ENCODE results near the gene DNALI1. TPM values are rescaled to one million over a fixed set of nuclear protein-coding genes. Genes with fewer than 3 reads are reported as not detected.

Gene DNALI1
- total and polyA plus RNA-seq, 2 of the 8 experiments (the other 6 are each of a cell fraction or from before 2014, with no cell fraction given), result 8.9 to 11.3 TPM

GRCh38 chr1:37605806-37606474, 49.2 kb downstream of the DNALI1 start:
- Histone ChIP-seq H3K4me3 (ENCODE audit: extremely low read depth in 1 of 4, insufficient read depth in 2 of 4, low read depth in 3 of 4, low read length in 4 of 4) (no peak overlapping the region), H3K18ac (ENCODE audit: extremely low read depth, low read length) (no peak overlapping the region), H2BK5ac (ENCODE audit: low read depth, low read length) (no peak overlapping the region), H2BK20ac (ENCODE audit: low read length) (no peak overlapping the region), H3K27ac (ENCODE audit: low read depth, low read length) (no peak overlapping the region), H3K79me1 (ENCODE audit: low read depth, low read length) (no peaks in the 10 kb centered on the region), H4K5ac (ENCODE audit: insufficient read length, low read depth, low read length) (no peak overlapping the region), H2BK15ac (ENCODE audit: low read length) (no peak overlapping the region), H2BK12ac (ENCODE audit: low read depth, low read length) (no peak overlapping the region), H4K91ac (replicated peaks; ENCODE audit: insufficient read length, low read length) (no peak overlapping the region), H3K23ac (ENCODE audit: insufficient read length) (no peak overlapping the region), H3K9ac (replicated peaks in 1 of 4; ENCODE audit: extremely low read depth in 1 of 4, low read depth in 3 of 4, low read length in 3 of 4) (no peak overlapping the region), H3K9me3 (ENCODE audit: insufficient read depth in 2 of 2, low read depth in 1 of 2, low read length in 1 of 2) (no peaks in the 10 kb centered on the region), H3K4me1 (replicated peaks in 1 of 4; ENCODE audit: control insufficient read depth in 3 of 4, insufficient read depth in 4 of 4, low read length in 3 of 4) (no peaks in the 10 kb centered on the region), H3K23me2 (ENCODE audit: low read depth, low read length) (no peaks in the 10 kb centered on the region; the same call in 1 of the 2 replicates), H3K4me2 (ENCODE audit: insufficient read depth in 1 of 2, low read depth in 2 of 2, low read length in 2 of 2) (no peak overlapping the region), H4K8ac (ENCODE audit: extremely low read depth, insufficient read depth, low read length) (no peak overlapping the region), H2AK5ac (ENCODE audit: low read depth, low read length) (no peak overlapping the region), H4K20me1 (replicated peaks in 1 of 2; ENCODE audit: control insufficient read depth in 1 of 2, insufficient read depth in 2 of 2, low read length in 2 of 2) (no peaks in the 10 kb centered on the region), H3K27me3 (replicated peaks in 1 of 4; ENCODE audit: control insufficient read depth in 3 of 4, extremely low read depth in 1 of 4, insufficient read depth in 3 of 4, low read length in 3 of 4) (peaks cover 0 to 13% (median 9%) of the 10 kb centered on the region in 4 experiments; a peak in 4 of 7 replicates), H3K4ac (replicated peaks; ENCODE audit: insufficient read length, low read depth, low read length) (no peak overlapping the region), H3K79me2 (ENCODE audit: control insufficient read depth in 1 of 2, insufficient read depth in 2 of 2, low read length in 2 of 2) (no peaks in the 10 kb centered on the region), H2BK120ac (replicated peaks; ENCODE audit: low read depth, low read length) (no peak overlapping the region), H3K14ac (ENCODE audit: insufficient read length) (no peak overlapping the region), H3K36me3 (ENCODE audit: control insufficient read depth in 2 of 4, insufficient read depth in 4 of 4, low read length in 3 of 4) (no peaks in the 10 kb centered on the region), H2AFZ (ENCODE audit: low read length) (no peak overlapping the region), H3K56ac (replicated peaks; ENCODE audit: insufficient read length, low read depth, low read length) (no peak overlapping the region)
- FAIRE-seq, result no peak
- TF ChIP-seq TAF1 (IDR thresholded peaks at IDR 0.05; ENCODE audit: low read depth, low read length) (no peak), SRF (IDR thresholded peaks at IDR 0.05; ENCODE audit: low read depth, low read length) (no peak)
- no peak for DNase-seq (ENCODE audit: low read depth in 1 of 2, low spot score in 2 of 2)
- WGBS, 2 experiments (ENCODE audit: extremely low coverage in 1 of 2, insufficient coverage in 1 of 2, insufficient read length in 1 of 2, insufficient replicate concordance in 2 of 2, low coverage in 1 of 2, low lambda C conversion rate in 2 of 2, missing lambda C conversion rate in 1 of 2), result 83% methylated on average over 9 of the region's 9 CpGs; no CpG with 5 or more reads in 1 of the 2 experiments
- POLR2A ChIA-PET (ENCODE audit: partially characterized antibody), result interaction anchor here (1.4 kb wide), 1 partner anchor 77 kb away, joined by 3 read pairs; no protein-coding TSS in a partner anchor
- CTCF ChIA-PET (ENCODE audit: partially characterized antibody), result interaction anchor here (1.0 to 13.4 kb wide), 8 partner anchors 14 to 86 kb away, joined by 3 to 400 read pairs (median 4); partner anchors contain the start of gene RSPO1
